Stimulated activated naive CD8-positive, alpha-beta T cell treated with anti-CD3 and anti-CD28 coated beads, Interleukin-15, amount 100 ng/mL, for 72 hours (primary cell): ENCODE data around the gene FITM1.

Experiments used
- ATAC-seq: fragments of 150-1000 bp; cut with Tn5 transposase; 2 replicates; pipeline ENCODE4 v1.10.0; 2021; ENCODE audit warnings: mild to moderate bottlenecking, moderate library complexity
- DNase-seq, 2 donors: peaks; one replicate each; pipeline ENCODE4 v3.0.0; 2021 to 2022
- H3K27ac Mint-ChIP-seq, 2 donors: one replicate each; pipeline ENCODE4 v1.8.0; 2022; ENCODE audit warnings: mild to moderate bottlenecking in 2 of 2, mixed read lengths in 2 of 2, moderate library complexity in 2 of 2
- H3K27me3 Mint-ChIP-seq: one replicate; pipeline ENCODE4 v1.8.0; 2022; ENCODE audit warnings: mixed read lengths
- H3K4me1 Mint-ChIP-seq: one replicate; pipeline ENCODE4 v1.8.0; 2022; ENCODE audit warnings: mild to moderate bottlenecking, mixed read lengths
- H3K4me3 Mint-ChIP-seq, 2 donors: one replicate each; pipeline ENCODE4 v1.8.0; 2022; ENCODE audit warnings: mild to moderate bottlenecking in 2 of 2, mixed read lengths in 2 of 2, moderate library complexity in 1 of 2
- H3K9me3 Mint-ChIP-seq, 2 donors: one replicate each; pipeline ENCODE4 v1.8.0; 2022; ENCODE audit warnings: mixed read lengths in 2 of 2

FITM1 gene

DNA sequence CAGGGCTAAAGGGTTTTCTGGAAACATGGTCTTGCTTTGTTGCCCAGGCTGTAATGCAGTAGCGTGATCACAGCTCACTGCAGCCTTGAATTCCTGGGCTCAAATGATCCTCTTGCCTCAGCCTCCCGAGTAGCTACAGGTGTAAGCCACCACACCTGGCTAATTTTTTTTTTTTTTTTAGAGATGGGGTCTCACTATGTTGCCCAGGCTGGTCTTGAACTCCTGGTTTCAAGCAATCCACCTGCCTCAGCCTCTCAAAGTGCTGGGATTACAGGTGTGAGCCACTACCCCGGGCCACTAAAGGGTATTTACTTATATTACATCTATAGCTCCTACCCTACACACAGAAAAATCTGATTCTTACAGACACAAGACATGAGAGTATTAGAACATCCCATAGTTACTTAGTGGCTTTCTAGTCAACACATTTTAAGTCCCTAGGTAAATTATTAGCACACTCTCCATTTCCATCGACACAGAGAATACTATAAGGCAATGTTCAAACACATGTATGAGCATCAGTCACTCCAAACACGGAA, 22.1 kb upstream of the FITM1 start:
- peak overlapping the region; percentile 88 to 94 for H3K27ac Mint-ChIP-seq
- H3K27me3 Mint-ChIP-seq, result no peaks in the 10 kb centered on the region
- H3K9me3 Mint-ChIP-seq, result no peaks in the 10 kb centered on the region
- H3K4me1 Mint-ChIP-seq, result peaks cover 28% of the 10 kb centered on the region
- ATAC-seq (peak; percentile 43), DNase-seq (no peak)
- H3K4me3 Mint-ChIP-seq, result peak overlapping the region; percentile 7 to 10

DNA sequence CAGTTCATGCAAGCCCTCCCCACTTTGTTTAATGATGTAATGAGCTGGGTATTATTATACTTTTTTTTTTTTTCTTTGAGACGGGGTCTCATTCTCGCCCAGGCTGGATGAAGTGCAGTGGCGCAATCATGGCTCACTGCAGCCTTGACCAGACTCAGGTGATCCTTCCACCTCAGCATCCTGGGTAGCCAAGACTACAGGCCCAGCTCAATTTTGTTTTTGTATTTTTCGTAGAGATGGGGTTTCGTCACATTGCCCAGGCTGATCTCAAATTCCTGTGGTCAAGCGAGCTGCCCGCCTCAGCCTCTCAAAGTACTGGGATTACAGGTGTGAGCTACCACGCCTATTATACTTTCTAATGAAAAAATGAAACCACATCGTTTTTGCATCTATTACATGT, 20.4 kb upstream of the FITM1 start:
- no peak overlapping the region for H3K27ac Mint-ChIP-seq
- H3K4me1 Mint-ChIP-seq, result peaks cover 27% of the 10 kb centered on the region
- ATAC-seq, result no peak

DNA sequence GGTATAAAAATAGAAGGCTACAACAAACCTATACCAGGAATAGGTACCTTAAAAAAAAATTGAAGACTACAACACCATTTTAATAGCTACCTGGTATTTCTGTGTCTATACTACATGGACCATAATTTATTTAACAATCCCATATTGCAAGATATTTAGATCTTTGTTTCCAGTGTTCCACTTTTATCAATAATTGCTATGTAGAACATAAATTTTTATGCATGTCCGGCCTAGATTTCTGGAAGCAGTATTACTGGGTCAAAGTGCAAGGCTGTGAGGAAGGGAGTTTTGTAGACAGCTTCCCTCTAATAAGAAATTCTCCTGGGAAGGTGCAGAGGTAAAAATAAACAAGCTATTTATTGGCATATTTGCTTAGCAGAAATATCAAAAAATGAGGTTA, 19.9 kb upstream of the FITM1 start:
- no peak overlapping the region for H3K27ac Mint-ChIP-seq
- peaks cover 27% of the 10 kb centered on the region for H3K4me1 Mint-ChIP-seq
- DNase-seq (no peak), ATAC-seq (no peak)
- H3K27me3 Mint-ChIP-seq, result no peaks in the 10 kb centered on the region
- no peaks in the 10 kb centered on the region for H3K9me3 Mint-ChIP-seq
- H3K4me3 Mint-ChIP-seq, result no peak overlapping the region

More for the DNA sequence above, 20.4 kb upstream of the FITM1 start:
- Mint-ChIP-seq H3K4me3 (no peak overlapping the region), H3K27me3 (no peaks in the 10 kb centered on the region), H3K9me3 (no peaks in the 10 kb centered on the region)
- no peak for DNase-seq

GRCh38 chr14:24113379-24113800, 17.1 kb upstream of the FITM1 start:
- H3K4me3 Mint-ChIP-seq, result peak overlapping the region; percentile 94 to 97
- H3K4me1 Mint-ChIP-seq, result peaks cover 33% of the 10 kb centered on the region
- no peaks in the 10 kb centered on the region for H3K27me3 Mint-ChIP-seq
- no peak for ATAC-seq
- DNase-seq, result no peak
- H3K27ac Mint-ChIP-seq, result peak overlapping the region; percentile 98 to 99
- no peaks in the 10 kb centered on the region for H3K9me3 Mint-ChIP-seq

DNA sequence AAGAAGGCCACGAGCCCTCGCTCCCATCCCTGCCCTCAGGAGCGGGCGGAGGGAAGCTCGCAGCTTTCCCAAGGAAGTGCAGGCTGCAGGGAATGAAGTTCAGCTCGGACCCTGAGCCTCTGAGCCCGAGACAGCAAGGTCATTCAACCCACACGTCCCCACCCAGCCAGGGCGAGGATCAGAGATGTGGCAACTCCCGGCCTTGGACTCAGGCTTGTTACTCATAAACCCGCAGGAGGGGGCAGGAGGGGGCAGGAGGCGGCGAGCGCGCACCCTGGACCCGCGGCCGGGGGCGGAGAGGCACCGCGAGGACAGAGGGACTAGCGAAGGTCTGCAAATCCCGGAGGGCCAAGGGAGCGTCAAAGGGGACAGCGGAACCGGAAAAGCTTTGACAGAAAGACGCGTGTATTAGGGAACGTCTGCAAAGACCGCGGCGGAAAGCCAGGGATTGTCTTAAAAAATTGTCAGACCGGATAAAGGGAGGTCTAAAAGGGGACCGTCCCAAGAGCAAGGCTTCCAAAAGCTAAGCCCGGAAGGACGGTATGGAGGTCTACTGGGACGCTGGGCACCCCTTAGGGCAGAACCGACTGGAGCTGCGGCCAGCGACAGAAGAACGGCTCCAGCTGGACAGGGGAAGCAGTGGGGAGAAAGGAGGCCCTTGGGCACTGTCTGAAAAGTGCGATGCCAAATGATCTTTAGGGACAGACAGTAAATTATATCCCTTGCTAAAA, 16.5 kb upstream of the FITM1 start:
- Mint-ChIP-seq H3K27me3 (no peaks in the 10 kb centered on the region), H3K9me3 (no peaks in the 10 kb centered on the region), H3K4me3 (peak overlapping the region; percentile 94 to 97), H3K4me1 (peaks cover 28% of the 10 kb centered on the region), H3K27ac (peak overlapping the region; percentile 98 to 99)
- peak; percentile 62 for ATAC-seq
- peak; percentile 86 to 92 for DNase-seq

GRCh38 chr14:24114532-24115421, 15.7 kb upstream of the FITM1 start, which contains the start of the genes DCAF11 and NRL:
Gene DCAF11 (plus strand): TSS chr14:24114777. CDS start chr14:24115595, 818 bp downstream.
Gene NRL (minus strand): TSS chr14:24114949. CDS start chr14:24082848, 32,101 bp downstream.
- Mint-ChIP-seq H3K27ac (peak within 1 kb of the TSS; percentile 98 to 99), H3K4me3 (peak within 1 kb of the TSS; percentile 94 to 97), H3K27me3 (no peaks in the 10 kb centered on the region), H3K9me3 (no peaks in the 10 kb centered on the region), H3K4me1 (peaks cover 22% of the 10 kb centered on the region)
- ATAC-seq, result peak; percentile 92
- peak; percentile 99 for DNase-seq

DNA sequence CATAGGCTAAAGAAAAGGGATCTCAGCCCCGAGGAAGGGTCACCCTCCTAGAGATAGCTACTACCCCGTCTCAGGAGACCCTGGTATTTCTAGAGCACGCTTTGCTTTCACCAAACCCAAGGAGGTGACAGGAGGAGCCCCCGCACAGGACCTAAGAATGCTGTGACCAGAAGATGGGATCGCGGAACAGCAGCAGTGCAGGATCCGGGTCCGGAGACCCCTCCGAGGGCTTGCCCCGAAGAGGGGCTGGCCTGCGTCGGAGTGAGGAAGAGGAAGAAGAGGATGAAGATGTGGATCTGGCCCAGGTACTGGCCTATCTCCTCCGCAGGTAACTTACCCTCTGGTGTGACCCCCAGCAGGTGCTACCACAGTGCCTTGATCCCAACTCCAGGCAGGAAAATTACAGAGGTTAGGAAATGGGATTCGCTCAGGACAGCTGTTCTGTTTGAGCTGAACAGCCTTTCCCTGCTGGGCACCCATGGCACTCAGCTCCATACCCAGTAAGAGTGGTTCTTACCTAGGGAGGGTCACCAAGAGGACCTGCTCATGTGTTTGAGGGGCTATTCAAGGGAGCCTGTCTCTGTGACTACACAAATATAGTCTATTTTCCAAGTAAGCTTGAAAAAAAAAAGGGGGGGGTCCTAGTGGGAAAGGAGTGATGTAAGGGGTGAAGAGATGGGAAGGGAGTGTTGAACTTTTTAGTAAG, 14.9 kb upstream of the FITM1 start:
- Mint-ChIP-seq H3K27me3 (no peaks in the 10 kb centered on the region), H3K4me1 (peaks cover 22% of the 10 kb centered on the region), H3K9me3 (no peaks in the 10 kb centered on the region), H3K27ac (peak overlapping the region; percentile 98 to 99), H3K4me3 (peak overlapping the region; percentile 94 to 97)
- no peak for DNase-seq
- ATAC-seq, result no peak

GRCh38 chr14:24116128-24116814, 14.2 kb upstream of the FITM1 start:
- ATAC-seq (no peak), DNase-seq (no peak)
- peak overlapping the region; percentile 94 to 97 for H3K4me3 Mint-ChIP-seq
- no peaks in the 10 kb centered on the region for H3K9me3 Mint-ChIP-seq
- peak overlapping the region; percentile 87 to 99 for H3K27ac Mint-ChIP-seq
- peaks cover 22% of the 10 kb centered on the region for H3K4me1 Mint-ChIP-seq
- H3K27me3 Mint-ChIP-seq, result no peaks in the 10 kb centered on the region

- DNase-seq (no peak), ATAC-seq (no peak)
- no peaks in the 10 kb centered on the region for H3K27me3 Mint-ChIP-seq
- H3K27ac Mint-ChIP-seq, result no peak overlapping the region
- no peak overlapping the region for H3K4me3 Mint-ChIP-seq
- peaks cover 22% of the 10 kb centered on the region for H3K4me1 Mint-ChIP-seq
- no peaks in the 10 kb centered on the region for H3K9me3 Mint-ChIP-seq
These were observed 13.3 kb upstream of the FITM1 start for GRCh38 chr14:24117179-24117578.

DNA sequence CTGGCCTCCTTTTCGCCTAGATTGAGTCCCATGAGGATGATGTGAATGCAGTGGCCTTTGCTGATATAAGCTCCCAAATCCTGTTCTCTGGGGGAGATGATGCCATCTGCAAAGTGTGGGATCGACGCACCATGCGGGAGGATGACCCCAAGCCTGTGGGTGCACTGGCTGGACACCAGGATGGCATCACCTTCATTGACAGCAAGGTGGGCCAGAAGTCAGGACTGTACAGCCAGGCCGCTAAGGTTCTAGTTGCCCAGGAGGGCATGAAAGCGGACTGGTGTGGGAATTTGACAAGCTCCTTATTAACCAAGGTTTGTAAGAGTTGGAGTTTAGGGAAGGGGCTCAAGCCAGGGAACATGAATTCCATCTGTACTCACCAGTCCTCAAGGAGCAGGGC, 10.8 kb upstream of the FITM1 start:
- no peak for DNase-seq
- no peak for ATAC-seq
- H3K4me1 Mint-ChIP-seq, result peaks cover 35% of the 10 kb centered on the region
- H3K4me3 Mint-ChIP-seq, result no peak overlapping the region
- H3K27ac Mint-ChIP-seq, result no peak overlapping the region
- no peaks in the 10 kb centered on the region for H3K27me3 Mint-ChIP-seq
- H3K9me3 Mint-ChIP-seq, result no peaks in the 10 kb centered on the region

- no peak for ATAC-seq
- no peak overlapping the region for H3K4me3 Mint-ChIP-seq
- no peaks in the 10 kb centered on the region for H3K9me3 Mint-ChIP-seq
- no peak overlapping the region for H3K27ac Mint-ChIP-seq
- peaks cover 23% of the 10 kb centered on the region for H3K4me1 Mint-ChIP-seq
- H3K27me3 Mint-ChIP-seq, result no peaks in the 10 kb centered on the region
- no peak for DNase-seq
These were observed 9.2 kb upstream of the FITM1 start for GRCh38 chr14:24121210-24121609.

- H3K27me3 Mint-ChIP-seq, result no peaks in the 10 kb centered on the region
- no peaks in the 10 kb centered on the region for H3K9me3 Mint-ChIP-seq
- DNase-seq, result no peak
- ATAC-seq, result peak; percentile 39
- peaks cover 12% of the 10 kb centered on the region for H3K4me1 Mint-ChIP-seq
- peak overlapping the region in 1 of 2 donors; percentile 19 for H3K27ac Mint-ChIP-seq
- no peak overlapping the region for H3K4me3 Mint-ChIP-seq
These were observed 8.0 kb upstream of the FITM1 start for GRCh38 chr14:24122416-24122815.

DNA sequence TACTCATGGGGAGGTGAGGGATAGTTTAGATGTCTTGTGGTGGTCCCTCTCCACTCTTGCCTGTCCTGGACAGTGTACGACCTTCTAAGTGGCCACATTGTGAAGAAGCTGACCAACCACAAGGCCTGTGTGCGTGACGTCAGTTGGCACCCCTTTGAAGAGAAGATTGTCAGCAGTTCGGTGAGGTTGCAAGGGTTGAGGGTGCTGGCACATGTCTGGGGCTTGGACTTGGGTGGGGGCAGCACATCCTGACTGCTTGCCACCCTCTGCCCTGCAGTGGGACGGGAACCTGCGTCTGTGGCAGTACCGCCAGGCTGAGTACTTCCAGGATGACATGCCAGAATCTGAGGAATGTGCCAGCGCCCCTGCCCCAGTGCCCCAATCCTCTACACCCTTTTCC, 7.6 kb upstream of the FITM1 start:
- Mint-ChIP-seq H3K4me3 (no peak overlapping the region), H3K27ac (peak overlapping the region in 1 of 2 donors; percentile 19), H3K4me1 (peaks cover 15% of the 10 kb centered on the region), H3K27me3 (no peaks in the 10 kb centered on the region), H3K9me3 (no peaks in the 10 kb centered on the region)
- peak; percentile 18 for ATAC-seq
- no peak for DNase-seq

GRCh38 chr14:24123424-24124417, 6.7 kb upstream of the FITM1 start:
- Mint-ChIP-seq H3K4me1 (peaks cover 18% of the 10 kb centered on the region), H3K9me3 (no peaks in the 10 kb centered on the region), H3K4me3 (no peak overlapping the region), H3K27me3 (no peaks in the 10 kb centered on the region), H3K27ac (peak overlapping the region in 1 of 2 donors; percentile 54)
- ATAC-seq, result peak; percentile 54
- DNase-seq, result no peak
